ENCODE data around the gene IL16.

- TF ChIP-seq, protein P1, sequence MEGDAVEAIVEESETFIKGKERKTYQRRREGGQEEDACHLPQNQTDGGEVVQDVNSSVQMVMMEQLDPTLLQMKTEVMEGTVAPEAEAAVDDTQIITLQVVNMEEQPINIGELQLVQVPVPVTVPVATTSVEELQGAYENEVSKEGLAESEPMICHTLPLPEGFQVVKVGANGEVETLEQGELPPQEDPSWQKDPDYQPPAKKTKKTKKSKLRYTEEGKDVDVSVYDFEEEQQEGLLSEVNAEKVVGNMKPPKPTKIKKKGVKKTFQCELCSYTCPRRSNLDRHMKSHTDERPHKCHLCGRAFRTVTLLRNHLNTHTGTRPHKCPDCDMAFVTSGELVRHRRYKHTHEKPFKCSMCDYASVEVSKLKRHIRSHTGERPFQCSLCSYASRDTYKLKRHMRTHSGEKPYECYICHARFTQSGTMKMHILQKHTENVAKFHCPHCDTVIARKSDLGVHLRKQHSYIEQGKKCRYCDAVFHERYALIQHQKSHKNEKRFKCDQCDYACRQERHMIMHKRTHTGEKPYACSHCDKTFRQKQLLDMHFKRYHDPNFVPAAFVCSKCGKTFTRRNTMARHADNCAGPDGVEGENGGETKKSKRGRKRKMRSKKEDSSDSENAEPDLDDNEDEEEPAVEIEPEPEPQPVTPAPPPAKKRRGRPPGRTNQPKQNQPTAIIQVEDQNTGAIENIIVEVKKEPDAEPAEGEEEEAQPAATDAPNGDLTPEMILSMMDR (conservative IDR thresholded peaks at IDR 0.05; ENCODE audit: low read depth, low read length) = no peak
- TF ChIP-seq EZH2 (IDR thresholded peaks at IDR 0.05; ENCODE audit: borderline replicate concordance, low read depth, low read length, poor library complexity, severe bottlenecking) = no peak
Measured at GRCh38 chr15:81197688-81198281, 1.1 kb downstream of the IL16 start.
